H9 (cell line): ENCODE results near the gene PLCB1. TPM values are rescaled to one million over a fixed set of nuclear protein-coding genes. Genes with fewer than 3 reads are reported as not detected.

Experiments
- DNase-seq: peaks from one replicate; pipeline ENCODE4 v3.0.0-alpha.2; 2017
- H2AFZ ChIP-seq: one replicate; pipeline ENCODE4 v1.6.1; 2013; ENCODE audit warnings: mild to moderate bottlenecking, low read length, control low read depth, moderate library complexity
- H2AK5ac ChIP-seq: 2 replicates; pipeline ENCODE4 v1.6.1; 2013; ENCODE audit warnings: low read length, control low read depth, mixed read lengths; ENCODE audit not compliant: insufficient read length
- H2BK120ac ChIP-seq: one replicate; pipeline ENCODE4 v1.6.1; 2013; ENCODE audit warnings: low read depth, mild to moderate bottlenecking, low read length, control low read depth, inconsistent platforms; ENCODE audit not compliant: poor library complexity, severe bottlenecking
- H2BK12ac ChIP-seq: 2 replicates; pipeline ENCODE4 v1.6.1; 2013; ENCODE audit warnings: low read length, control low read depth, mixed read lengths, low read depth; ENCODE audit not compliant: insufficient read length
- H2BK15ac ChIP-seq: 2 replicates; pipeline ENCODE4 v1.6.1; 2013; ENCODE audit warnings: low read depth, low read length, control low read depth
- H2BK20ac ChIP-seq: one replicate; pipeline ENCODE4 v1.6.1; 2013; ENCODE audit warnings: low read depth, mild to moderate bottlenecking, low read length, control low read depth, inconsistent platforms; ENCODE audit not compliant: poor library complexity, severe bottlenecking
- H2BK5ac ChIP-seq: 2 replicates; pipeline ENCODE4 v1.6.1; 2013; ENCODE audit warnings: low read length, control low read depth, mixed read lengths; ENCODE audit not compliant: insufficient read length
- H3K14ac ChIP-seq: 2 replicates; pipeline ENCODE4 v1.6.1; 2013; ENCODE audit warnings: low read length, control low read depth; ENCODE audit not compliant: insufficient read depth
- H3K18ac ChIP-seq: 2 replicates; pipeline ENCODE4 v1.6.1; 2013; ENCODE audit warnings: low read depth, mild to moderate bottlenecking, mixed read lengths, low read length, control low read depth; ENCODE audit not compliant: insufficient read length
- H3K23ac ChIP-seq: 2 replicates; pipeline ENCODE4 v1.6.1; 2013; ENCODE audit warnings: low read length, control low read depth, mixed read lengths, low read depth; ENCODE audit not compliant: insufficient read length
- H3K23me2 ChIP-seq: 2 replicates; pipeline ENCODE4 v1.6.1; 2013; ENCODE audit warnings: low read depth, mild to moderate bottlenecking, mixed read lengths, low read length, control low read depth; ENCODE audit not compliant: insufficient read length, poor library complexity, severe bottlenecking
- H3K27ac ChIP-seq: 2 replicates; pipeline ENCODE4 v1.5.1; 2013; ENCODE audit warnings: low read length, control low read depth, mixed read lengths, low read depth; ENCODE audit not compliant: insufficient read length
- H3K27me3 ChIP-seq: 2 replicates; pipeline ENCODE4 v1.6.1; 2013; ENCODE audit warnings: low read length, control low read depth, inconsistent platforms; ENCODE audit not compliant: insufficient read depth
- H3K4ac ChIP-seq: 2 replicates; pipeline ENCODE4 v1.6.1; 2013; ENCODE audit warnings: low read depth, mild to moderate bottlenecking, control low read depth, inconsistent platforms, low read length, moderate library complexity
- H3K4me1 ChIP-seq: 2 replicates; pipeline ENCODE4 v1.6.1; 2013; ENCODE audit warnings: low read length, control low read depth, inconsistent platforms; ENCODE audit not compliant: insufficient read depth
- H3K4me2 ChIP-seq: 2 replicates; pipeline ENCODE4 v1.6.1; 2013; ENCODE audit warnings: low read length, control low read depth, mixed read lengths; ENCODE audit not compliant: insufficient read length, insufficient read depth
- H3K56ac ChIP-seq: 2 replicates; pipeline ENCODE4 v1.6.1; 2013; ENCODE audit warnings: low read depth, mild to moderate bottlenecking, mixed read lengths, low read length, control low read depth; ENCODE audit not compliant: insufficient read length
- H3K79me1 ChIP-seq: 2 replicates; pipeline ENCODE4 v1.6.1; 2013; ENCODE audit warnings: low read depth, mild to moderate bottlenecking, moderate library complexity, low read length, control low read depth, inconsistent platforms; ENCODE audit not compliant: insufficient read depth, poor library complexity, severe bottlenecking
- H3K79me2 ChIP-seq: 2 replicates; pipeline ENCODE4 v1.6.1; 2013; ENCODE audit warnings: low read length, control low read depth, inconsistent platforms; ENCODE audit not compliant: insufficient read depth
- H3K9ac ChIP-seq: 2 replicates; pipeline ENCODE4 v1.6.1; 2013; ENCODE audit warnings: low read length, control low read depth, mixed read lengths; ENCODE audit not compliant: insufficient read length; ENCODE audit errors: extremely low read depth
- H3K9me3 ChIP-seq: one replicate; pipeline ENCODE4 v1.6.1; 2013; ENCODE audit warnings: low read depth, low read length, inconsistent platforms; ENCODE audit not compliant: control insufficient read depth
- H3T11ph ChIP-seq: one replicate; pipeline ENCODE4 v1.6.1; 2013; ENCODE audit warnings: mild to moderate bottlenecking, low read length, control low read depth, inconsistent platforms
- H4K20me1 ChIP-seq: one replicate; pipeline ENCODE4 v1.6.1; 2013; ENCODE audit not compliant: control insufficient read depth, insufficient read length, insufficient read depth
- H4K5ac ChIP-seq: 2 replicates; pipeline ENCODE4 v1.6.1; 2013; ENCODE audit warnings: low read depth, mild to moderate bottlenecking, mixed read lengths, low read length, control low read depth; ENCODE audit not compliant: insufficient read length
- H4K8ac ChIP-seq: replicated peaks from 2 replicates; pipeline ENCODE4 v1.6.1; 2013; ENCODE audit warnings: low read length, control low read depth, mixed read lengths, low read depth; ENCODE audit not compliant: insufficient read length
- H4K91ac ChIP-seq: 2 replicates; pipeline ENCODE4 v1.6.1; 2013; ENCODE audit warnings: low read depth, mild to moderate bottlenecking, moderate library complexity, mixed read lengths, low read length, control low read depth; ENCODE audit not compliant: insufficient read length
- H3K27ac Mint-ChIP-seq, 3 experiments: 2 replicates in 2 of 3; 3 replicates in 1 of 3; pipeline ENCODE4 v1.8.0; 2020 to 2021; ENCODE audit warnings: mixed read lengths in 3 of 3, mild to moderate bottlenecking in 1 of 3, moderate library complexity in 1 of 3
- H3K27me3 Mint-ChIP-seq: 2 replicates; pipeline ENCODE4 v1.8.0; 2021; ENCODE audit warnings: low read depth, mild to moderate bottlenecking, moderate library complexity, mixed read lengths
- H3K36me3 Mint-ChIP-seq, 3 experiments: 2 replicates in 2 of 3; 3 replicates in 1 of 3; pipeline ENCODE4 v1.8.0; 2020 to 2021; ENCODE audit warnings: low read depth in 3 of 3, mixed read lengths in 3 of 3; ENCODE audit not compliant: insufficient read depth in 1 of 3
- H3K4me1 Mint-ChIP-seq, 2 experiments: 2 replicates each; pipeline ENCODE4 v1.8.0; 2020; ENCODE audit warnings: mixed read lengths in 2 of 2
- H3K4me3 Mint-ChIP-seq, 2 experiments: 2 replicates in 1 of 2; 3 replicates in 1 of 2; pipeline ENCODE4 v1.8.0; 2020 to 2021; ENCODE audit warnings: mild to moderate bottlenecking in 2 of 2, mixed read lengths in 2 of 2, moderate library complexity in 1 of 2
- H3K9me3 Mint-ChIP-seq, 2 experiments: 2 replicates in 1 of 2; 3 replicates in 1 of 2; pipeline ENCODE4 v1.8.0; 2020; ENCODE audit warnings: mild to moderate bottlenecking in 2 of 2, mixed read lengths in 2 of 2, moderate library complexity in 1 of 2
- CTCF ChIP-seq: fragments of 200-600 bp; sonication (generic); conservative IDR thresholded peaks from 3 replicates; pipeline ENCODE4 v1.8.0; 2021; ENCODE audit warnings: antibody characterized with exemption, mild to moderate bottlenecking
- WGBS: extraction: QIAGEN DNeasy Blood & Tissue Kit; methylation state at CpG from one replicate; pipeline ENCODE4 v1.1.7; 2013; ENCODE audit warnings: missing lambda C conversion rate, low lambda C conversion rate, mixed read lengths; ENCODE audit not compliant: insufficient read length; ENCODE audit errors: extremely low coverage; 5-methylcytosine and 5-hydroxymethylcytosine counted together
- total RNA-seq: library from RNA; stranded (reverse); gene quantifications from 2 replicates; pipeline ENCODE4 v1.2.1, GENCODE V29; 2021

Gene PLCB1
- total RNA-seq, 1 experiment from 2014 or later: 11.5 TPM

DNA sequence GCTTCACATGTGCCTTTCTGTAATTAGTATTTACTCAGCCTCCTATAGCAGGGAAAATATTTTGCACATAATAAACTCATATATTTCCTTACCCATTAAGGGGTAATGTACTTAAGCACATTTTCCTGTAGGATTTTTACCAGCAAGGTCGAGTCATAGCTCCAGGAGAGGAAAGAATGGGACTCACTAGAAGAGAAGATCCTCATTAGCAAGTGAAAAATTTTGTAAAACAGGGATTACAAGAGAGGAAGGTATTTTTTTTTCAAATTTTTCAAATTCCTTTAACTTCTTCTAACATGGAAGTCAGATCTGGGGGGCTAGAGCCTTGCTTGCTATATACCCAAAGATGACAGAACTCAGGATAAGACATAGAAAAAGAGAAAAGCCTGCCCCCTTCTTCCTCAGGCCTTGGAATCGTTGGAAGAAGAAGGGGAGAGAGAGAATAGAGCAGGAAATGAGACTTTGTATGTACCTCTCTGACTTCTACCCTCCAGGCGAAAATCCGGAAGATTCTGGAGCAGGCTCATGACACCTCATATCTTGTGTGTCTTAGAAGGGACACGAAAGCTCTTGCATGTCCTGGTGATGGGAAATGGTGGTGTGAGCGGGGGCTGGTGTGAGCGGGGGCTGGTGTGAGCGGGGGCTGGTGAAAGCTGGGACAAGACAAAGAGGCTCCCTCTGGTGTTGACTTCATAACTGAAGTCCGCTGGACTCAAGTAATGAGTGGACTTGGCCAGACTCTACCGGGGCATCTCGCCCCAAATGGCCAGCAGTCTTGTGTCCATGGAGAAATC is 679.9 kb downstream of the PLCB1 start:
- H3K27me3 ChIP-seq: no peaks in the 10 kb centered on the region
- H3K56ac ChIP-seq: no peak overlapping the region
- no peaks in the 10 kb centered on the region for H4K20me1 ChIP-seq
- H3K79me2 ChIP-seq: no peaks in the 10 kb centered on the region
- H2BK5ac ChIP-seq: no peak overlapping the region
- no peak overlapping the region for H4K8ac ChIP-seq
- no peak overlapping the region for H2BK15ac ChIP-seq
- DNase-seq: peak; percentile 44
- peaks cover 24% of the 10 kb centered on the region for H3K4me1 ChIP-seq
- no peak overlapping the region for H3K14ac ChIP-seq
- no peaks in the 10 kb centered on the region for H3K79me1 ChIP-seq
- H3K23me2 ChIP-seq: no peaks in the 10 kb centered on the region
- H3K27ac ChIP-seq: no peak overlapping the region
- no peak overlapping the region for H2BK12ac ChIP-seq
- H4K5ac ChIP-seq: no peak overlapping the region
- Mint-ChIP-seq H3K9me3 (peaks cover 7 to 13% of the 10 kb centered on the region in 2 experiments), H3K36me3 (peaks cover 0 to 17% (median 4%) of the 10 kb centered on the region in 3 experiments; a peak in 3 of 7 replicates), H3K4me3 (peak overlapping the region; percentile 26 to 58; a peak in 4 of 5 replicates), H3K27me3 (no peaks in the 10 kb centered on the region; the same call in none of the 2 replicates), H3K27ac (peak overlapping the region; percentile 40 to 99 (median 82); a peak in 6 of 7 replicates), H3K4me1 (peaks cover 58 to 63% of the 10 kb centered on the region in 2 experiments)
- H3K9ac ChIP-seq: peak overlapping the region; percentile 31
- no peak overlapping the region for H3K23ac ChIP-seq
- no peak overlapping the region for H2BK120ac ChIP-seq
- WGBS: no CpG with 5 or more reads among the region's 11 CpGs
- H2BK20ac ChIP-seq: no peak overlapping the region
- TF ChIP-seq CTCF: peak; percentile 31; the same call in 2 of the 3 replicates
- H2AK5ac ChIP-seq: no peak overlapping the region
- H2AFZ ChIP-seq: no peak overlapping the region
- peak overlapping the region; percentile 14 for H3K4me2 ChIP-seq
- H3K9me3 ChIP-seq: no peaks in the 10 kb centered on the region
- H4K91ac ChIP-seq: no peak overlapping the region
- H3K18ac ChIP-seq: peak overlapping the region; percentile 44
- no peak overlapping the region for H3T11ph ChIP-seq
- no peak overlapping the region for H3K4ac ChIP-seq
